ENCODE data around the gene DNAJC30. TPM values are rescaled to one million over a fixed set of nuclear protein-coding genes. Genes with fewer than 3 reads are reported as not detected.
A peak's percentile ranks its signal among the peaks of the same experiment; 100 is the strongest.

The DNAJC30 gene
- total and polyA plus RNA-seq, 2 of the 8 experiments (the other 6 are each of a cell fraction or from before 2014, with no cell fraction given) = 6.1 to 6.3 TPM

- H2BK20ac ChIP-seq (ENCODE audit: low read length) = no peak overlapping the region
- no peak overlapping the region for H3K56ac ChIP-seq (replicated peaks; ENCODE audit: insufficient read length, low read depth, low read length)
- no peak overlapping the region for H3K4me2 ChIP-seq (ENCODE audit: insufficient read depth in 1 of 2, low read depth in 2 of 2, low read length in 2 of 2)
- H3K4me3 ChIP-seq (ENCODE audit: extremely low read depth in 1 of 4, insufficient read depth in 2 of 4, low read depth in 3 of 4, low read length in 4 of 4) = no peak overlapping the region
- CTCF ChIA-PET (ENCODE audit: partially characterized antibody) = interaction anchor here (0.6 to 3.6 kb wide), 5 partner anchors 12 to 125 kb away, joined by 3 to 18 read pairs (median 3); no protein-coding TSS in a partner anchor
- no peak overlapping the region for H3K18ac ChIP-seq (ENCODE audit: extremely low read depth, low read length)
- no peak overlapping the region for H3K14ac ChIP-seq (ENCODE audit: insufficient read length)
- DNase-seq (ENCODE audit: low read depth in 1 of 2, low spot score in 2 of 2) (no peak), FAIRE-seq (no peak)
- peaks cover 0 to 7% of the 10 kb centered on the region in 2 experiments for H4K20me1 ChIP-seq (replicated peaks in 1 of 2; ENCODE audit: control insufficient read depth in 1 of 2, insufficient read depth in 2 of 2, low read length in 2 of 2)
- H2AK5ac ChIP-seq (ENCODE audit: low read depth, low read length) = no peak overlapping the region
- no peak overlapping the region for H3K9ac ChIP-seq (replicated peaks in 1 of 4; ENCODE audit: extremely low read depth in 1 of 4, low read depth in 3 of 4, low read length in 3 of 4)
- peaks cover 13 to 23% (median 14%) of the 10 kb centered on the region in 4 experiments; a peak in 7 of 8 replicates for H3K36me3 ChIP-seq (ENCODE audit: control insufficient read depth in 2 of 4, insufficient read depth in 4 of 4, low read length in 3 of 4)
- peaks cover 3 to 7% (median 3%) of the 10 kb centered on the region in 4 experiments; a peak in 5 of 7 replicates for H3K4me1 ChIP-seq (replicated peaks in 1 of 4; ENCODE audit: control insufficient read depth in 3 of 4, insufficient read depth in 4 of 4, low read length in 3 of 4)
- H3K9me3 ChIP-seq (ENCODE audit: insufficient read depth in 2 of 2, low read depth in 1 of 2, low read length in 1 of 2) = no peaks in the 10 kb centered on the region
- peak overlapping the region; percentile 0; the same call in 1 of the 2 replicates for H4K8ac ChIP-seq (ENCODE audit: extremely low read depth, insufficient read depth, low read length)
- H3K4ac ChIP-seq (replicated peaks; ENCODE audit: insufficient read length, low read depth, low read length) = no peak overlapping the region
- H2BK5ac ChIP-seq (ENCODE audit: low read depth, low read length) = no peak overlapping the region
- WGBS, 2 experiments (ENCODE audit: extremely low coverage in 1 of 2, insufficient coverage in 1 of 2, insufficient read length in 1 of 2, insufficient replicate concordance in 2 of 2, low coverage in 1 of 2, low lambda C conversion rate in 2 of 2, missing lambda C conversion rate in 1 of 2) = 93% methylated on average over 18 of the region's 18 CpGs; no CpG with 5 or more reads in 1 of the 2 experiments
- no peak overlapping the region for H3K27ac ChIP-seq (ENCODE audit: low read depth, low read length)
- no peak overlapping the region for H2AFZ ChIP-seq (ENCODE audit: low read length)
- H3K79me2 ChIP-seq (ENCODE audit: control insufficient read depth in 1 of 2, insufficient read depth in 2 of 2, low read length in 2 of 2) = peaks cover 25 to 66% of the 10 kb centered on the region in 2 experiments
- POLR2A ChIA-PET (ENCODE audit: partially characterized antibody) = interaction anchor here (0.7 to 5.6 kb wide), 6 partner anchors 12 to 89 kb away, joined by 3 to 37 read pairs (median 4); no protein-coding TSS in a partner anchor
- H3K23me2 ChIP-seq (ENCODE audit: low read depth, low read length) = peaks cover 15% of the 10 kb centered on the region
- H3K27me3 ChIP-seq (replicated peaks in 1 of 4; ENCODE audit: control insufficient read depth in 3 of 4, extremely low read depth in 1 of 4, insufficient read depth in 3 of 4, low read length in 3 of 4) = no peaks in the 10 kb centered on the region
- no peak overlapping the region for H2BK120ac ChIP-seq (replicated peaks; ENCODE audit: low read depth, low read length)
- no peak overlapping the region for H2BK12ac ChIP-seq (ENCODE audit: low read depth, low read length)
- H4K91ac ChIP-seq (replicated peaks; ENCODE audit: insufficient read length, low read length) = no peak overlapping the region
- no peak overlapping the region for H4K5ac ChIP-seq (ENCODE audit: insufficient read length, low read depth, low read length)
- H2BK15ac ChIP-seq (ENCODE audit: low read length) = no peak overlapping the region
- H3K79me1 ChIP-seq (ENCODE audit: low read depth, low read length) = peaks cover 11% of the 10 kb centered on the region
- H3K23ac ChIP-seq (ENCODE audit: insufficient read length) = no peak overlapping the region
- no peak for TF ChIP-seq CHD2 (IDR thresholded peaks at IDR 0.05; ENCODE audit: low read length)
- no peak for TF ChIP-seq SAP30 (IDR thresholded peaks at IDR 0.05; ENCODE audit: insufficient read depth, insufficient replicate concordance, low read length)
- TF ChIP-seq TAF1 (IDR thresholded peaks at IDR 0.05; ENCODE audit: low read depth, low read length) = no peak
- no peak for TF ChIP-seq CREB1 (IDR thresholded peaks at IDR 0.05)
- TF ChIP-seq ZNF274 (IDR thresholded peaks at IDR 0.05; ENCODE audit: borderline replicate concordance, extremely low read depth, low read length) = no peak
- no peak for TF ChIP-seq KDM1A (IDR thresholded peaks at IDR 0.05; ENCODE audit: borderline replicate concordance, low read length)
- TF ChIP-seq GTF2F1 (IDR thresholded peaks at IDR 0.05; ENCODE audit: borderline replicate concordance, low read depth, low read length) = no peak
- no peak for TF ChIP-seq CTCF (IDR thresholded peaks at IDR 0.05; ENCODE audit: control extremely low read depth in 1 of 3, insufficient read depth in 1 of 3, low read depth in 1 of 3, low read length in 3 of 3)
- no peak for TF ChIP-seq TAF7 (optimal IDR thresholded peaks at IDR 0.05; ENCODE audit: borderline replicate concordance, low read depth, low read length)
- no peak for TF ChIP-seq ASH2L (IDR thresholded peaks at IDR 0.05; ENCODE audit: low read length)
- TF ChIP-seq SP4 (IDR thresholded peaks at IDR 0.05; ENCODE audit: low read length) = no peak
- TF ChIP-seq CHD1 (IDR thresholded peaks at IDR 0.05; ENCODE audit: low read depth, low read length) = no peak
These were observed 2.1 kb upstream of the DNAJC30 start for GRCh38 chr7:73685311-73685710.
